Progenitor cell of endocrine pancreas (in vitro differentiated cells): Measurements from ENCODE around the gene ADARB2. TPM values are rescaled to one million over a fixed set of nuclear protein-coding genes. Genes with fewer than 3 reads are reported as not detected.

Experiments used
- DNase-seq: peaks from one replicate; pipeline ENCODE4 v3.0.0; 2021; ENCODE audit warnings: low spot score; ENCODE audit not compliant: unreplicated experiment
- H3K27ac Mint-ChIP-seq: 2 replicates; pipeline ENCODE4 v1.8.0; 2021; ENCODE audit warnings: mild to moderate bottlenecking, moderate library complexity, mixed read lengths
- H3K27me3 Mint-ChIP-seq: 2 replicates; pipeline ENCODE4 v1.8.0; 2021; ENCODE audit warnings: mixed read lengths
- H3K36me3 Mint-ChIP-seq: 2 replicates; pipeline ENCODE4 v1.8.0; 2022; ENCODE audit warnings: mixed read lengths; ENCODE audit not compliant: insufficient read depth
- H3K4me1 Mint-ChIP-seq: 2 replicates; pipeline ENCODE4 v1.8.0; 2021; ENCODE audit warnings: low read depth, mixed read lengths
- H3K4me3 Mint-ChIP-seq: 2 replicates; pipeline ENCODE4 v1.8.0; 2021; ENCODE audit warnings: low read depth, mild to moderate bottlenecking, moderate library complexity, mixed read lengths
- H3K9me3 Mint-ChIP-seq: 2 replicates; pipeline ENCODE4 v1.8.0; 2021; ENCODE audit warnings: low read depth, mixed read lengths
- CTCF ChIP-seq: fragments of 200-600 bp; sonication (generic); IDR thresholded peaks from one replicate; pipeline ENCODE4 v1.5.0; 2021; ENCODE audit warnings: antibody characterized with exemption, mild to moderate bottlenecking; ENCODE audit not compliant: unreplicated experiment
- total RNA-seq: library from RNA; stranded (reverse); gene quantifications from 2 replicates; pipeline ENCODE4 v1.2.1, GENCODE V29; 2021

Gene ADARB2
- total RNA-seq, 1 donor from 2014 or later: 1.3 TPM

DNA sequence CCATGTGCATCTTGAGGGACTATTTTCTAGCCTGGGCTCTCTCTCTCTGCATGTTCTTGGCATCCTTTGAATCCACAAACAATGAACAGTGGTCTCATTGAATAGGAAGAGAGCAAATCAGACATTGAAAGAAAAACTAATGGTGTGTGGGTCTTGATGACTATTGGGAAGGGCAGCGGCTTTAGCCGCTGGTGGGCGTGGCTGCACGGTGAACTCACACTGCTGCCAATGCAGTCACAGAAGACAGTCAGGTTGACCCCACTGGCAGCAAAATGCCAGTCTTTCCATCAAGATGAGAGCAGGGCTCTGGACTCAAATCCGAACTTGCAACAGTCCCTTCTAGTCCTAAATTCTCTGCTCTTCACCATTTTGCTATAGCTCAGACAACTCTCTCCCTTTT lies 91.0 kb downstream of the ADARB2 start:
- Mint-ChIP-seq H3K27ac (no peak overlapping the region), H3K9me3 (no peaks in the 10 kb centered on the region), H3K4me3 (no peak overlapping the region), H3K4me1 (no peaks in the 10 kb centered on the region), H3K36me3 (no peaks in the 10 kb centered on the region), H3K27me3 (peaks cover 26% of the 10 kb centered on the region)
- no peak for DNase-seq
- no peak for TF ChIP-seq CTCF

- Mint-ChIP-seq H3K36me3 (no peaks in the 10 kb centered on the region), H3K4me1 (no peaks in the 10 kb centered on the region), H3K27ac (no peak overlapping the region), H3K27me3 (peaks cover 26% of the 10 kb centered on the region), H3K4me3 (no peak overlapping the region), H3K9me3 (no peaks in the 10 kb centered on the region)
- no peak for DNase-seq
- no peak for TF ChIP-seq CTCF
These were observed 91.4 kb downstream of the ADARB2 start for GRCh38 chr10:1645896-1646295.

- Mint-ChIP-seq H3K4me1 (no peaks in the 10 kb centered on the region), H3K27me3 (peaks cover 17% of the 10 kb centered on the region), H3K9me3 (no peaks in the 10 kb centered on the region), H3K27ac (no peak overlapping the region), H3K4me3 (no peak overlapping the region), H3K36me3 (no peaks in the 10 kb centered on the region)
- no peak for TF ChIP-seq CTCF
- no peak for DNase-seq
These were observed 93.1 kb downstream of the ADARB2 start for GRCh38 chr10:1644191-1644711.

DNA sequence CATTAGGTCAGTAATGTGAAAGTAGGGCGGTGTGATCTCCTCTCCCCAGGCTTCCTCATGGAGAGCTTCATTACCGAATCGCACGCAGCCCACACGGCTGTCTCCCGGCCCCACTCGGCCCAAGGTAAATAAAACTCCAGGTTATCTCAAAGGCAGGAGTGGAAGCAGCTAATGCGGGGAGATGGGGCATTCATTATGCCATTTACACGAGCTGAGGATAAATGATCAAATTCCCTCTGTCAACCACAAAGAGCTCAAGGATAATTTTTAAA lies 93.5 kb downstream of the ADARB2 start:
- Mint-ChIP-seq H3K9me3 (no peaks in the 10 kb centered on the region), H3K4me1 (no peaks in the 10 kb centered on the region), H3K36me3 (no peaks in the 10 kb centered on the region), H3K27ac (no peak overlapping the region), H3K4me3 (no peak overlapping the region), H3K27me3 (peaks cover 16% of the 10 kb centered on the region)
- TF ChIP-seq CTCF: no peak
- no peak for DNase-seq

GRCh38 chr10:1643161-1643907 lies 94.0 kb downstream of the ADARB2 start:
- Mint-ChIP-seq H3K9me3 (no peaks in the 10 kb centered on the region), H3K27ac (no peak overlapping the region), H3K27me3 (peaks cover 21% of the 10 kb centered on the region), H3K4me3 (no peak overlapping the region), H3K36me3 (no peaks in the 10 kb centered on the region), H3K4me1 (no peaks in the 10 kb centered on the region)
- peak; percentile 65 for DNase-seq
- TF ChIP-seq CTCF: no peak
